HEK293T (cell line): ENCODE data around the gene TMEFF2.

Experiments
- NFRKB ChIP-seq: fragments of 450-650 bp; IDR thresholded peaks from 2 replicates; pipeline ENCODE4 v1.6.1; 2016; ENCODE audit warnings: mild to moderate bottlenecking, moderate library complexity
- SP1 ChIP-seq: fragments of 450-650 bp; IDR thresholded peaks from 2 replicates; pipeline ENCODE4 v1.6.1; 2017
- TARDBP ChIP-seq: fragments of 450-650 bp; IDR thresholded peaks from 2 replicates; pipeline ENCODE4 v1.6.1; 2016

DNA sequence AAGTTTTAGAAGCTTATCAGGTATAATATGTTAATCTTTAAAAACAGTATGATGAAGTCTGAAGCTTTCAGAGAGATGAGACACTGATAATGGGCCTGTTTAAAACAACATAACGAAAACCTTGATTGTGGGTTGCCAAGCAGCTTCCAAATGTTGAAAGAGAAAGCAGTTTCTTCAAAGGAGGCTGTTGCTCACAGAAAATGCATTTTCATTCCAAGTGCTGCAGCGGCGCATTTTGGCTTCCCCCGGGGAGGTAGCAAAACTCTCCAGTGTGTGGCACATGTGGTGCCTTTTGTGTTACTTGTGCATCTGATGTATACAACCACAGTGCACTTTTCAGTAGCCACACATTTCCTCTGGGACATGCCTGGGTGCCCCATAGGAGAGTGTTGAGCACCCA, 66.1 kb downstream of the TMEFF2 start:
- no peak for TF ChIP-seq SP1
- no peak for TF ChIP-seq TARDBP
- no peak for TF ChIP-seq NFRKB
